Measurements from ENCODE around the gene ZNF609.

DNA sequence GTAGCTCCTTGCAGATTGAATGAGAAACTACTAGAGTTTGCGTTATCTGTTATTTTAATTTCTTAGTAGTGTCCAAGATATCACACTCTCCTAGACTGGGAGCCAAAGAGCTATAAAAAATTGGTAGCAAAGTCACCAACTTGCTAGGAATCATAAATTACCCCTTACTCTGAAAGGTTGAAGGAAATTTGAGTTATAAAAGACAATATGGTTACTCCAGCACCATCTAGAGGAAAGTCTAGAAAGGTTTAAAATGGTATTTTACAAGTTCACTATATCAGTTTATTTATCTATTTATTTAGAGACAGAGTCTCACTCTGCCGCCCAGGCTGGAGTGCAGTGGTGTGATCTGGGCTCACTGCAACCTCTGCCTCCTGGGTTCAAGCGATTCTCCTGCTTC is 193.4 kb downstream of the ZNF609 start:
- TF ChIP-seq, protein P1, sequence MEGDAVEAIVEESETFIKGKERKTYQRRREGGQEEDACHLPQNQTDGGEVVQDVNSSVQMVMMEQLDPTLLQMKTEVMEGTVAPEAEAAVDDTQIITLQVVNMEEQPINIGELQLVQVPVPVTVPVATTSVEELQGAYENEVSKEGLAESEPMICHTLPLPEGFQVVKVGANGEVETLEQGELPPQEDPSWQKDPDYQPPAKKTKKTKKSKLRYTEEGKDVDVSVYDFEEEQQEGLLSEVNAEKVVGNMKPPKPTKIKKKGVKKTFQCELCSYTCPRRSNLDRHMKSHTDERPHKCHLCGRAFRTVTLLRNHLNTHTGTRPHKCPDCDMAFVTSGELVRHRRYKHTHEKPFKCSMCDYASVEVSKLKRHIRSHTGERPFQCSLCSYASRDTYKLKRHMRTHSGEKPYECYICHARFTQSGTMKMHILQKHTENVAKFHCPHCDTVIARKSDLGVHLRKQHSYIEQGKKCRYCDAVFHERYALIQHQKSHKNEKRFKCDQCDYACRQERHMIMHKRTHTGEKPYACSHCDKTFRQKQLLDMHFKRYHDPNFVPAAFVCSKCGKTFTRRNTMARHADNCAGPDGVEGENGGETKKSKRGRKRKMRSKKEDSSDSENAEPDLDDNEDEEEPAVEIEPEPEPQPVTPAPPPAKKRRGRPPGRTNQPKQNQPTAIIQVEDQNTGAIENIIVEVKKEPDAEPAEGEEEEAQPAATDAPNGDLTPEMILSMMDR (IDR thresholded peaks at IDR 0.05; ENCODE audit: low read depth, low read length) = peak; percentile 55
- no peak for TF ChIP-seq EZH2phosphoT487 (IDR thresholded peaks at IDR 0.05; ENCODE audit: low read depth)
